ENCODE measurements around the gene WSB2. TPM values are rescaled to one million over a fixed set of nuclear protein-coding genes. Genes with fewer than 3 reads are reported as not detected.

The WSB2 gene
- total RNA-seq, 1 donor from 2014 or later: 68.6 TPM

DNA sequence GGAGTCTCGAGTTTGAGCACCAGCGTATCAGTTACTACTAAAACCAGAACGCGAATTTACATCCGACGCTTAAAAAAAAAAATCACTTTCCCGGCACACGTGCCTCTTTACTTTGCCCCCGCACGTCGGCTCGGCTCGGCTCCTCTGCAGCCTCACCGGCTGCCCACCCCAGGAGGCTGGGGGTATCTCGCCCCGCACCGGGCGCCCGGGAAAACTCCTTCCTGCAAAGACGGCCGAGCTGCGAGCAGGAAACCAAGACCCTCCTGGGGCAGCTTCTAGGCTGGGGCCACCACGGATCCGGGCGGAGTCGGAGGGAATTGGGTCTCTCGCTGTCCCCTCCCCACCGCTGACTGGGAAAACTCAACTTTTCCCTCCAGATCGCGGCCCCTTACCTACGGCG lies 42.2 kb upstream of the WSB2 start:
- Histone ChIP-seq H3K4me1 (no peaks in the 10 kb centered on the region), H3K36me3 (no peaks in the 10 kb centered on the region), H3K9me3 (no peaks in the 10 kb centered on the region), H3K4me3 (peak overlapping the region; percentile 74 to 96), H3K27me3 (no peaks in the 10 kb centered on the region), H3K27ac (peak overlapping the region; percentile 70 to 74)
- no peak for DNase-seq (ENCODE audit: low spot score in 2 of 2)
- TF ChIP-seq, protein P1, sequence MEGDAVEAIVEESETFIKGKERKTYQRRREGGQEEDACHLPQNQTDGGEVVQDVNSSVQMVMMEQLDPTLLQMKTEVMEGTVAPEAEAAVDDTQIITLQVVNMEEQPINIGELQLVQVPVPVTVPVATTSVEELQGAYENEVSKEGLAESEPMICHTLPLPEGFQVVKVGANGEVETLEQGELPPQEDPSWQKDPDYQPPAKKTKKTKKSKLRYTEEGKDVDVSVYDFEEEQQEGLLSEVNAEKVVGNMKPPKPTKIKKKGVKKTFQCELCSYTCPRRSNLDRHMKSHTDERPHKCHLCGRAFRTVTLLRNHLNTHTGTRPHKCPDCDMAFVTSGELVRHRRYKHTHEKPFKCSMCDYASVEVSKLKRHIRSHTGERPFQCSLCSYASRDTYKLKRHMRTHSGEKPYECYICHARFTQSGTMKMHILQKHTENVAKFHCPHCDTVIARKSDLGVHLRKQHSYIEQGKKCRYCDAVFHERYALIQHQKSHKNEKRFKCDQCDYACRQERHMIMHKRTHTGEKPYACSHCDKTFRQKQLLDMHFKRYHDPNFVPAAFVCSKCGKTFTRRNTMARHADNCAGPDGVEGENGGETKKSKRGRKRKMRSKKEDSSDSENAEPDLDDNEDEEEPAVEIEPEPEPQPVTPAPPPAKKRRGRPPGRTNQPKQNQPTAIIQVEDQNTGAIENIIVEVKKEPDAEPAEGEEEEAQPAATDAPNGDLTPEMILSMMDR (IDR thresholded peaks at IDR 0.05): no peak
- intact Hi-C loops (cut with DNase I): loop anchor here (2.0 to 5.0 kb wide), 3 partner anchors 34 to 86 kb away; partner anchors contain the start of genes PEBP1 and RFC5

DNA sequence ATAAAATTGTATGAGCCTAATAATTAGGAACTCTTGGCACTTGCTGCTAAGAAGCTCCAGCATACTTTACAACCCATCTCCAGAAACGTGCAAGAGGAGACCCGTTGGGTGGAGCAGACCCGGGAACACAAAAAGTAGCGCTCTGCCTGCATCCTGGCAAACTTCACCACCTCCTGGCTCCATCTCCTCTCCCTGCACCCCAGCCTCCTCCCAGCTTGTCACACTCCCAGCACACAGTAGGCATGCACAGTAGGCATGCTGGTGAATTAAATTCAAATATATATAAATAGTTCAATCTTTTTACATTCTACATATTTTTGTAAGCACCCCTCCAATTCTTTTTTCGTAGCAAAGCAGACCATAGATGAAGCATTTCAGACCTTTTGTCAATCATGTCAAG lies 41.6 kb upstream of the WSB2 start:
- Histone ChIP-seq H3K36me3 (no peaks in the 10 kb centered on the region), H3K27me3 (no peaks in the 10 kb centered on the region), H3K9me3 (no peaks in the 10 kb centered on the region), H3K4me1 (no peaks in the 10 kb centered on the region), H3K4me3 (peak overlapping the region; percentile 74 to 96), H3K27ac (no peak overlapping the region)
- intact Hi-C loops (cut with DNase I): loop anchor here (2.0 to 5.0 kb wide), 3 partner anchors 35 to 85 kb away; partner anchors contain the start of genes PEBP1 and RFC5
- no peak for DNase-seq (ENCODE audit: low spot score in 2 of 2)
- TF ChIP-seq, protein P1 (IDR thresholded peaks at IDR 0.05): no peak

DNA sequence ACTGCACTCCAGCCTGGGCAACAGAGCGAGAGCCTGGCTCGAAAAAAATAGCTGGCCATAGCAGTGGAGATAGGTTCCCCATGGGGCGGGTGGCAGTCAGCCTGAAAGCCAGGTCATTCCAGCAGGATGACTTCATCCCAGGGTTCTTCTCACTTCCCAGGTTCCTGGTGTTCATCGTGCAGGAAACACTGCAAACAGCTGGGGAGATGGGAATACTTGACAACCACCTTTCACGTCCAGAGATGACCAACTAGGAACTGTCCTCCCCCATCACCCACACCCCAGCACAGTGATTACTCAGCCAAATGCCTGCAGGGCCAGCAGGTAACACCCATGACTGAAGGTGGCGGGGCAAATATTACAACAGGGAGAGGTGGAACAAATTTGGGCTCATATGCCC lies 41.1 kb upstream of the WSB2 start:
- Histone ChIP-seq H3K4me3 (no peak overlapping the region), H3K27me3 (no peaks in the 10 kb centered on the region), H3K36me3 (no peaks in the 10 kb centered on the region), H3K27ac (no peak overlapping the region), H3K4me1 (no peaks in the 10 kb centered on the region), H3K9me3 (no peaks in the 10 kb centered on the region)
- no peak for DNase-seq (ENCODE audit: low spot score in 2 of 2)
- intact Hi-C loops (cut with DNase I): loop anchor here (2.0 to 5.0 kb wide), 3 partner anchors 35 to 85 kb away; partner anchors contain the start of genes PEBP1 and RFC5
- TF ChIP-seq, protein P1 (IDR thresholded peaks at IDR 0.05): no peak

DNA sequence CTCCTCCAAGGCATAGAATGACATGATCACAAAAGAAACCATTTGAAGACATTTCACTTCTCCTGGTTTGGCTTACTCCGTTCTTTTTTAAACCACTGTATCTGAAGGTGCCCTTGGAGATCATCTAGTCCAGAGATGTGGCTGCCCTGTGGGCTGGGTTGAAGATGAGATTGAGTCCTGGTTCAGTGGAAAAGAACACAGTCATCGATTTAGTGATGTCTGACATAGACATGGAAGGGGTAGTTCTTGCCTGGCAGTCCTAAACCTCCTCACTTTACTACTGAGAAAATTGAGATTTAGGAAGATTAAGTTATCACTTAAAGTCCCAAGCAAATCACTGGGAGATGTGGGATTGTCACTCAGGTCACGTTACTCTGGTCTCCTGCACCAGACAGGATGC lies 40.1 kb upstream of the WSB2 start:
- Histone ChIP-seq H3K36me3 (no peaks in the 10 kb centered on the region), H3K4me3 (no peak overlapping the region), H3K9me3 (no peaks in the 10 kb centered on the region), H3K4me1 (no peaks in the 10 kb centered on the region), H3K27ac (no peak overlapping the region), H3K27me3 (no peaks in the 10 kb centered on the region)
- no peak for DNase-seq (ENCODE audit: low spot score in 2 of 2)
- TF ChIP-seq, protein P1 (IDR thresholded peaks at IDR 0.05): no peak
- intact Hi-C loops (cut with DNase I): loop anchor here (5.0 kb wide), 2 partner anchors 36 to 84 kb away; partner anchors contain the start of genes PEBP1 and RFC5

DNA sequence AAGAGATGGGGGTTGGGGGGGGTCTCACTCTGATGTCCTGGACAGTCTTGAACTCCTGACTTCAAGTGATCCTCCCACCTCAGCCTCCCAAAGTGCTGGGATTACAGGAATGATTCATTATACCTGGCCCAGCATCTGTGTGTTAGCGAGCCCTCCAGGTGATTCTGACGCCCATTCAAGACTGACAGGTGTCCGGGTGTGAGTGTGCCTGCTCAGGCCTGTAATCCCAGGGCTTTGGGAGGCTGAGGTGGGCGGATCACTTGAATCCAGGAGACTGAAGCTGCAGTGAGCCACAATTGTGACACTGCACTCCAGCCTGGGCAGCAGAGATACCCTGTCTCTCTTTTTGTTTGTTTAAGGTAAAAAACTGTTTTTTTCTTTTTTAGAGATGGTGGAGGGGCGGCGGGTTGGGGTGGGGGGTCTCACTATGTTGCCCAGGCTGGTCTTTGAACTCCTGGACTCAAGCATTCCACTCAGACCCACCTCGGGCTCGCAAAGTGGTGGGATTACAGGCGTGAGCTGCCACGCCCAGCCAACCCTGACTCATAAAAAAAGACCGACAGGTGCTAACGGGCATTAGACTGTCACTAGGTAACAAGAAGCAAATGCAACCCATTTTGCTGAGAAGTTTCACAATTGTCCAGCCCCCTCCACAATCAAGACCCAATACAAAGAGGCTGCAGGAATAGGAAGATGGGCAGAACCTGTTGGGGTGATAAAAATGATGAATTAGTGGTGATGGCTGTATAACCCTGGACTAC lies 38.1 kb upstream of the WSB2 start:
- H3K4me3 ChIP-seq: no peak overlapping the region
- intact Hi-C loops (cut with DNase I): no loop called here
- no peaks in the 10 kb centered on the region for H3K27me3 ChIP-seq
- H3K9me3 ChIP-seq: no peaks in the 10 kb centered on the region
- no peak overlapping the region for H3K27ac ChIP-seq
- H3K36me3 ChIP-seq: peaks cover 0 to 5% of the 10 kb centered on the region in 2 donors
- no peaks in the 10 kb centered on the region for H3K4me1 ChIP-seq
- DNase-seq (ENCODE audit: low spot score in 2 of 2): no peak
- TF ChIP-seq, protein P1 (IDR thresholded peaks at IDR 0.05): no peak
